Endothelial cell (in vitro differentiated cells): Measurements from ENCODE around the gene DAPK2. TPM values are rescaled to one million over a fixed set of nuclear protein-coding genes. Genes with fewer than 3 reads are reported as not detected.

Source experiments
- DNase-seq: peaks from one replicate; pipeline ENCODE4 v3.0.0; 2021; ENCODE audit warnings: low spot score
- H3K27ac Mint-ChIP-seq: one replicate; pipeline ENCODE4 v1.8.0; 2021; ENCODE audit warnings: mixed read lengths, inconsistent platforms; ENCODE audit not compliant: unreplicated experiment
- H3K27me3 Mint-ChIP-seq: one replicate; pipeline ENCODE4 v1.8.0; 2021; ENCODE audit warnings: mild to moderate bottlenecking, moderate library complexity, mixed read lengths, inconsistent platforms; ENCODE audit not compliant: unreplicated experiment
- H3K36me3 Mint-ChIP-seq: one replicate; pipeline ENCODE4 v1.8.0; 2021; ENCODE audit warnings: mild to moderate bottlenecking, low read depth, mixed read lengths, inconsistent platforms; ENCODE audit not compliant: unreplicated experiment
- H3K4me1 Mint-ChIP-seq: one replicate; pipeline ENCODE4 v1.8.0; 2021; ENCODE audit warnings: mild to moderate bottlenecking, mixed read lengths, inconsistent platforms; ENCODE audit not compliant: unreplicated experiment
- H3K4me3 Mint-ChIP-seq: one replicate; pipeline ENCODE4 v1.8.0; 2021; ENCODE audit warnings: mild to moderate bottlenecking, mixed read lengths, inconsistent platforms; ENCODE audit not compliant: unreplicated experiment
- H3K9me3 Mint-ChIP-seq: one replicate; pipeline ENCODE4 v1.8.0; 2021; ENCODE audit warnings: mixed read lengths, inconsistent platforms; ENCODE audit not compliant: unreplicated experiment
- total RNA-seq: library from RNA; stranded (reverse); fragmentation: NEBNext Ultra II Directional; extraction: Animal tissue kit (Norgen Biotek cat#: 25700); gene quantifications from one replicate; pipeline ENCODE4 v1.2.1, GENCODE V29; 2021; ENCODE audit not compliant: unreplicated experiment
- TF ChIP-seq, protein P1 (sequence below): fragments of 200-600 bp; sonication (generic); IDR thresholded peaks from one replicate; pipeline ENCODE4 v1.5.0; 2021; ENCODE audit warnings: antibody characterized with exemption; ENCODE audit not compliant: unreplicated experiment

DAPK2 gene
- total RNA-seq, 1 donor from 2014 or later: 10.0 TPM

DNA sequence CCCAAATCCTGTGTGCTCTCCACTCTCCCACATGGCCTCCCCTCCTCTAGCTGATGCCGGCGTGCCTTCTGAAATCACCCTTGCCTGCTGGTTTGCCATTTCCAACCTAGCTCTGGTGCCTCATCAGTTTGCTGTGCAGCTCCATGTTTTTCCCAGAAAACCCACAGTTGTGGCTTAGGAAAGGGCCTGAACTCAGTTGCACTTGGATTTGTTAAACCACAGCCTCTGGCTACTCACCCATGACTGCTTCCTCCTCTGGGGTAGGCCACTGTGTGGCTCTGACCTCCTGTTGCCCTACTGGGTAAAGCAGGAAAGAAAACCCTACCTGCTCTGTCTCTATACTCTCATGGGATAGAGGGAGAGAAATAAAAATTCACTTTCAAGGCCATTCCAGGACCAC is 97.3 kb downstream of the DAPK2 start:
- H3K27ac Mint-ChIP-seq: no peak overlapping the region
- H3K4me1 Mint-ChIP-seq: peaks cover 16% of the 10 kb centered on the region
- H3K4me3 Mint-ChIP-seq: no peak overlapping the region
- TF ChIP-seq, protein P1, sequence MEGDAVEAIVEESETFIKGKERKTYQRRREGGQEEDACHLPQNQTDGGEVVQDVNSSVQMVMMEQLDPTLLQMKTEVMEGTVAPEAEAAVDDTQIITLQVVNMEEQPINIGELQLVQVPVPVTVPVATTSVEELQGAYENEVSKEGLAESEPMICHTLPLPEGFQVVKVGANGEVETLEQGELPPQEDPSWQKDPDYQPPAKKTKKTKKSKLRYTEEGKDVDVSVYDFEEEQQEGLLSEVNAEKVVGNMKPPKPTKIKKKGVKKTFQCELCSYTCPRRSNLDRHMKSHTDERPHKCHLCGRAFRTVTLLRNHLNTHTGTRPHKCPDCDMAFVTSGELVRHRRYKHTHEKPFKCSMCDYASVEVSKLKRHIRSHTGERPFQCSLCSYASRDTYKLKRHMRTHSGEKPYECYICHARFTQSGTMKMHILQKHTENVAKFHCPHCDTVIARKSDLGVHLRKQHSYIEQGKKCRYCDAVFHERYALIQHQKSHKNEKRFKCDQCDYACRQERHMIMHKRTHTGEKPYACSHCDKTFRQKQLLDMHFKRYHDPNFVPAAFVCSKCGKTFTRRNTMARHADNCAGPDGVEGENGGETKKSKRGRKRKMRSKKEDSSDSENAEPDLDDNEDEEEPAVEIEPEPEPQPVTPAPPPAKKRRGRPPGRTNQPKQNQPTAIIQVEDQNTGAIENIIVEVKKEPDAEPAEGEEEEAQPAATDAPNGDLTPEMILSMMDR: no peak
- DNase-seq: no peak
- H3K9me3 Mint-ChIP-seq: no peaks in the 10 kb centered on the region
- peaks cover 7% of the 10 kb centered on the region for H3K36me3 Mint-ChIP-seq
- H3K27me3 Mint-ChIP-seq: peaks cover 5% of the 10 kb centered on the region

DNA sequence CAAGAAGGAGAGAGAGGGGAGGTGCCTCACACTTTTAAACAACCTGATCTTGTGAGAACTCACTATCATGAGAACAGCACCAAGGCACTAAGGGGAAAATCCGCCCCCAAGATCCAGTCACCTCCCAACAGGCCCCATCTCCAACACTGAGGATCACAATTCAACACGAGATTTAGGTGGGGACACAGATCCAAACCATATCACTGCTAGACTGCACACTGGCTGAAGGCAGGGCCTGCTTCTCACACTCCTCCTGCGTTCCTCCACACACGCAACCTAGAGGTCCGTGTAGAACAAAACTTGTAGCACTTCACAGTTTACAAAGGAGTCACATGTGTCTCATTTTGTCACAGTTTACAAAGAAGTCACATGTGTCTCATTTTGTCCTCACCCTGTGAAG is 97.8 kb downstream of the DAPK2 start:
- Mint-ChIP-seq H3K9me3 (no peaks in the 10 kb centered on the region), H3K4me3 (no peak overlapping the region), H3K36me3 (peaks cover 7% of the 10 kb centered on the region), H3K27ac (no peak overlapping the region), H3K27me3 (peaks cover 5% of the 10 kb centered on the region), H3K4me1 (peaks cover 16% of the 10 kb centered on the region)
- TF ChIP-seq, protein P1: no peak
- DNase-seq: no peak

DNA sequence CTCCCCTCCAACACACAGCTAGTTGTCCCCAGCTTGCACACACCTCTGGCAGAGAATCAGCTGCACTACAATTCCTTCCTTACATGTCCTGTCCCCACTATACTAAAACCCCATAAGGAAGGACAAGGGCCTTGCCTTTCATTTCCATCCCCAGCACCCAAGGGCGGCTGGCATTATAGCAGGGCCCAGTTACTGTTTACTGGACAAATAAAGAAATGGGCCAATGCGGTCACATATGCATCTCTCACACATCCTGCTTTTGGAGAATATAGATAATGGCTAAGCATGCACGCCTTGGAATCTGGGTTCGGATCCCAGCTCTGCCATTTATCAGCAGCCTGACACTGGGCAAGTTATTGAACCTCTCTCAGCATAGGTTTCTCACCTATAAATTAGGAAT is 99.1 kb downstream of the DAPK2 start:
- H3K27me3 Mint-ChIP-seq: peaks cover 7% of the 10 kb centered on the region
- H3K36me3 Mint-ChIP-seq: peaks cover 7% of the 10 kb centered on the region
- no peak overlapping the region for H3K27ac Mint-ChIP-seq
- no peak overlapping the region for H3K4me3 Mint-ChIP-seq
- H3K4me1 Mint-ChIP-seq: peaks cover 17% of the 10 kb centered on the region
- no peak for DNase-seq
- TF ChIP-seq, protein P1: no peak
- no peaks in the 10 kb centered on the region for H3K9me3 Mint-ChIP-seq

DNA sequence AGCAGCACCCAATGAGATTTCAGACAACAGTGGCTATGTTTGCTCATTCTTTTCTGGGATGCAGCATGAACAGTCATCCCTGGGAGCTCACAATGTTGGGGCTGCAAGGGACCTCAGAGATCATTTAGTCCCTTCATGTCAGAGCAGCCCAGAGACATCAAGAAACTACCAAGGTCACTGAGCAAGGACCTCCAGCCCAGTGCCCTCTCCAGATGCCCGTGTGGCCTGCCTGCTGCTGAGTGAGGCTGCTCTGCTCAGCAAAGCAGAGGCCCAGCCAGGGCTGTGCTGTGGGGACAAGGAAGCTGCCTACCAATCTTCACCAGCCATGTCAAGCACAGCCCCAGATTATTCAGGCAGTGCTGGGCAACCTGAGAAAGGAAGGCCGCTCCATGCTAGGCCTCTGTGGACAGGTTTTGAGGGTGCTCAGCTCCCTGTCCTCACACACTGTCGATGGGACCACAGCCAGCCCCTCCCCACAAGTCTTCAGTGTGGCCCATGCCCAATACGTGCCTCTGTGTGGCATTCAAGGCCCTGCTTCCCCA is 99.7 kb downstream of the DAPK2 start:
- Mint-ChIP-seq H3K27ac (no peak overlapping the region), H3K4me3 (no peak overlapping the region), H3K36me3 (peaks cover 7% of the 10 kb centered on the region), H3K4me1 (peaks cover 14% of the 10 kb centered on the region), H3K9me3 (no peaks in the 10 kb centered on the region), H3K27me3 (peaks cover 11% of the 10 kb centered on the region)
- no peak for DNase-seq
- TF ChIP-seq, protein P1: no peak

DNA sequence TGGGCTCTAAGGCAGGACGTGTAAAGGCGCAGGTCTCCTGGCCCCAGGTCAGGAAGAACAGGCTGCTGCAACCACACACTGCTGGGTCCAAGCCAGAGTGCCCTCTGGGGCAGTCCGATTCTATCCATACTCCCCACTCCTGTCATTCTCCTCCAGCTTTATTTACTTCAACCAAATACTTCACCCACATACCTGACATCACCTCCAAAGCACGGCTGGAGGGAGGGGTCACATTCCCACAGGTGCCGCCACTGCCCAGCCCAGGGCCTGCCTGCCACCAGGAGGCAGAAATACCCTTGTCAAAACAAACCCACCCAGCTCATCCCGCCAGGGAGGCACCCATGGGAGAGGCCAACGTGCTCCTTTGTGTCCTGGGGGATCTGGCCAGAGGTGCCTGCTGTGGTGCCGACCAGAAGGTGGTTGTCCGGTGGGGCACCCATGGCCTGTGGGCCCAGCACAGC is 100.4 kb downstream of the DAPK2 start:
- no peaks in the 10 kb centered on the region for H3K9me3 Mint-ChIP-seq
- no peak for DNase-seq
- H3K4me3 Mint-ChIP-seq: no peak overlapping the region
- peaks cover 20% of the 10 kb centered on the region for H3K4me1 Mint-ChIP-seq
- TF ChIP-seq, protein P1: no peak
- H3K27me3 Mint-ChIP-seq: peaks cover 11% of the 10 kb centered on the region
- H3K36me3 Mint-ChIP-seq: peaks cover 7% of the 10 kb centered on the region
- H3K27ac Mint-ChIP-seq: no peak overlapping the region
